NCI-H446 (cell line): ENCODE data around the gene SMARCA2.
"Not testable (repeated sequence)": the region's sequence is repeated elsewhere in the genome, so short reads cannot be mapped to it uniquely, and the experiment has no call there.

Experiments used
- DNase-seq, 2 experiments: peaks; one replicate each; lab custom pipeline; 2025; lab: John Stamatoyannopoulos, UW

The SMARCA2 gene

GRCh38 chr9:2144619-2145018 lies 129.5 kb downstream of the SMARCA2 start:
- DNase-seq, result no peak

GRCh38 chr9:2145746-2146145 lies 130.6 kb downstream of the SMARCA2 start:
- DNase-seq, result no peak

- not testable (repeated sequence) for DNase-seq
Measured at GRCh38 chr9:2146700-2147099, 131.6 kb downstream of the SMARCA2 start.

GRCh38 chr9:2150338-2150737 lies 135.2 kb downstream of the SMARCA2 start:
- no peak for DNase-seq

GRCh38 chr9:2151171-2151570 lies 136.0 kb downstream of the SMARCA2 start:
- DNase-seq, result no peak

GRCh38 chr9:2152966-2153629 lies 138.0 kb downstream of the SMARCA2 start:
- DNase-seq, result no peak

GRCh38 chr9:2153630-2154217 lies 138.6 kb downstream of the SMARCA2 start:
- no peak for DNase-seq

GRCh38 chr9:2154731-2155130 lies 139.6 kb downstream of the SMARCA2 start:
- DNase-seq, result no peak

- DNase-seq, result no peak
Measured at GRCh38 chr9:2155966-2156365, 140.8 kb downstream of the SMARCA2 start.

GRCh38 chr9:2157277-2158110 lies 142.3 kb downstream of the SMARCA2 start:
- no peak for DNase-seq

- DNase-seq, result no peak
Measured at GRCh38 chr9:2158111-2158610, 143.0 kb downstream of the SMARCA2 start.

GRCh38 chr9:2158766-2159430 lies 143.8 kb downstream of the SMARCA2 start:
- DNase-seq, result no peak

GRCh38 chr9:2159521-2160454 lies 144.6 kb downstream of the SMARCA2 start:
- DNase-seq, result no peak

- no peak for DNase-seq
Measured at GRCh38 chr9:2161661-2162060, 146.5 kb downstream of the SMARCA2 start.

GRCh38 chr9:2163231-2163885 lies 148.2 kb downstream of the SMARCA2 start:
- DNase-seq, result no peak

- DNase-seq, result no peak
Measured at GRCh38 chr9:2164268-2164667, 149.1 kb downstream of the SMARCA2 start.

- DNase-seq, result no peak
Measured at GRCh38 chr9:2166203-2166602, 151.1 kb downstream of the SMARCA2 start.

GRCh38 chr9:2169035-2169434 lies 153.9 kb downstream of the SMARCA2 start:
- no peak for DNase-seq

GRCh38 chr9:2170722-2171121 lies 155.6 kb downstream of the SMARCA2 start:
- no peak for DNase-seq

- DNase-seq, result no peak
Measured at GRCh38 chr9:2173170-2173569, 158.0 kb downstream of the SMARCA2 start.

- DNase-seq, result no peak
Measured at GRCh38 chr9:2173861-2174260, 158.7 kb downstream of the SMARCA2 start.
